ENCODE data around the gene POFUT2.

Gene POFUT2

DNA sequence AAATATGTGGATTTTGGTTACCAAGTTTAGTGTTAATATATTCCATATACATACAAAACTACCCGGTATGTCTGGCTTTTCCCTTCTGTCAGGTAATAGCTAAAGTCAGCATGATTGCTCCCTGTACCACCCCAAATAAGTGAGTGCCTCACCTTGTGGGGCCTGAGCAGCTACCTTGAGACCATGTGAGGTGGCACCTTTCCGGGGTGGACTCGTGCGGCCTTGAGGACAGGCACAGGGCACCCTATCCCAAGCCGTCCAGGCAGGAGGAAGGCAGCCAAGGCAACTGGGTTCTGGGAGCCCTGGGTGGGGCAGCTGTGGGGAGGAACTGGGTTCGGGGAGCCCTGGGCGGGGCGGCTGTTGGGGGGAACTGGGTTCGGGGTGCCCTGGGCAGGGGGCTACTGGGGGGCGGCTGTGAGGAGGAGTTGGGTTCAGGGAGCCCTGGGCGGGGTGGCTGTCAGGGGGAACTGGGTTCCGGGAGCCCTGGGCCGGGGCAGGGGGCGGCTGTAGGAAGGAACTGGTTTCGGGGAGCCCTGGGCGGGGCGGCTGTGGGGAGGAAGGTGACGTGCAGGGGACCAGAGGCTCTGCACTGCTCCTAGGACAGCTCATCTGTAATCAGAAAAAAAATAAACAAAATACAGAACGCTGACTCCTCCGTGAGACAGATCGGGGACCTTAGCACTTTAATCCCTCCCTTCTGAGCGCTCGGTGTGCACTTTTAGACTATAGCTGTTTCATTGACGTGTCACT lies 63.3 kb downstream of the POFUT2 start:
- H3K9ac ChIP-seq (ENCODE audit: insufficient read length, low read depth), result no peak overlapping the region
- H3K4me3 ChIP-seq (ENCODE audit: insufficient read length, low read depth), result no peak overlapping the region
- no peaks in the 10 kb centered on the region for H3K9me3 ChIP-seq (ENCODE audit: insufficient read depth, low read length)
- peaks cover 9% of the 10 kb centered on the region for H3K4me1 ChIP-seq (ENCODE audit: insufficient read depth, insufficient read length)
- no peaks in the 10 kb centered on the region for H3K27me3 ChIP-seq (ENCODE audit: insufficient read depth, insufficient read length)
- TF ChIP-seq ZNF274 (IDR thresholded peaks at IDR 0.05; ENCODE audit: low read depth, low read length), result no peak
- no peak for TF ChIP-seq YY1 (IDR thresholded peaks at IDR 0.05; ENCODE audit: insufficient read depth, insufficient read length)
- TF ChIP-seq SUZ12 (IDR thresholded peaks at IDR 0.05; ENCODE audit: extremely low read depth, insufficient read depth, insufficient read length), result no peak
- no peak for DNase-seq (ENCODE audit: low read depth, low spot score)
- peaks cover 33% of the 10 kb centered on the region for H3K36me3 ChIP-seq (ENCODE audit: insufficient read depth, insufficient read length, low read length)

DNA sequence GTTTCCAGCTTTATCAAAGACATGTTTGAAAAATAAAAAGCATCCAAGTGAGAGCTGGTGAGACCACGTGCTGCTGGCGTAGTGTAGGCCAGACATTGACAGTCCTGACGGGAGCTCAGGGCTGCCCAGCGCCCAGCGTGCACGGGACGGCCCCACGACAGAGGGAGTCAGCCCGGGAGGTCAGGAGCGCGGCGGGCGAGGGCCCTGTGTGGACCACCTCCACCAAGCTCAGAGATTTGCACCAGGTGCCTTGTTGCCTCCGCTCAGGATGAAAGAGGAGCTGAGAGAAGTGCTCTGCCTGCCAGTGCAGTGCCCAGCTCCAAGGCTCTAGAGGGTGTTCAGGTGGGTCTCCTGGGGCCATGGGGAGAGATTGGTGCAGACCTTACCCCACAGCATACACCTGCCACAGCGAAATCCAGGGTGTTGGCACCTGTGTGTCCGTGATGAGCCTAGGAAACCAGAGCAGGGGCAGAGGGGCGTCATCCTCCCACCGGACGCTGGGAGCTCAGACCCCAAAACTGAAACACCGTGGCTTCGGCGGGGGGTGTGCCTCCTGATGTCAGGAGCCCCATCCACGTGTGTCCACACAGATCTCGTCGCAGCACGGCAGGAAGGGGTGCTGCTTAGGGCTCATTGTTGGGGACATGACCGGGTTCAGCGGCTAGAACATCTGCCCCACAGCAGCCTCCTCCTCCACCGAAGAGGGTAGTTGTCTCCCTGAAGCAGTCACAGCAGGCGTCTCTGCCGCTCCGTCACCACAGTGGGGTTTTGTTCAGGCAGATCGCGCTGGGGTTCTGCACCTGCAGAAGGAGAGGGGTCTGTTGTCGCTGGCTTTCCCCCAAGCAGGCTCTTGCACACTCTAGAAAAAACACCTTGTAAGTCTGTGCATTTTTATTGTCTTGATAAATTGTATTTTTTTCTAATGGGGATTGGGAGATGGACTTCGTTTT lies 64.2 kb downstream of the POFUT2 start:
- Histone ChIP-seq H3K9me3 (ENCODE audit: insufficient read depth, low read length) (no peaks in the 10 kb centered on the region), H3K27me3 (ENCODE audit: insufficient read depth, insufficient read length) (no peaks in the 10 kb centered on the region), H3K4me3 (ENCODE audit: insufficient read length, low read depth) (no peak overlapping the region), H3K36me3 (ENCODE audit: insufficient read depth, insufficient read length, low read length) (peaks cover 33% of the 10 kb centered on the region), H3K9ac (ENCODE audit: insufficient read length, low read depth) (no peak overlapping the region), H3K4me1 (ENCODE audit: insufficient read depth, insufficient read length) (peaks cover 7% of the 10 kb centered on the region)
- DNase-seq (ENCODE audit: low read depth, low spot score), result no peak
- TF ChIP-seq ZNF274 (IDR thresholded peaks at IDR 0.05; ENCODE audit: low read depth, low read length), result no peak

DNA sequence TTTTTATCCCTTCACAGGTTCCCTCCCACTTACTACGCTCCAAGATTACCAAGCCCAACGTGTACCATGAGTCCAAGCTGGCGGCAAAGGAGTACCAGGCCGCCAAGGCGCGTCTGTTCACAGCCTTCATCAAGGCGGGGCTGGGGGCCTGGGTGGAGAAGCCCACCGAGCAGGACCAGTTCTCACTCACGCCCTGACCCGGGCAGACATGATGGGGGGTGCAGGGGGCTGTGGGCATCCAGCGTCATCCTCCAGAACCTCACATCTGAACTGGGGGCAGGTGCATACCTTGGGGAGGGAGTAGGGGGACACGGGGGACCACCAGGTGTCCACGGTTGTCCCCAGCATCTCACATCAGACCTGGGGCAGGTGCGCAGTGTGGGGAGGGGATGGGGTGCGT lies 65.7 kb downstream of the POFUT2 start:
- no peak overlapping the region for H3K9ac ChIP-seq (ENCODE audit: insufficient read length, low read depth)
- H3K4me1 ChIP-seq (ENCODE audit: insufficient read depth, insufficient read length), result peaks cover 4% of the 10 kb centered on the region
- H3K9me3 ChIP-seq (ENCODE audit: insufficient read depth, low read length), result peaks cover 11% of the 10 kb centered on the region
- H3K27me3 ChIP-seq (ENCODE audit: insufficient read depth, insufficient read length), result no peaks in the 10 kb centered on the region
- H3K36me3 ChIP-seq (ENCODE audit: insufficient read depth, insufficient read length, low read length), result peaks cover 33% of the 10 kb centered on the region
- DNase-seq (ENCODE audit: low read depth, low spot score), result no peak
- TF ChIP-seq YY1 (IDR thresholded peaks at IDR 0.05; ENCODE audit: insufficient read depth, insufficient read length) (no peak), ZNF274 (IDR thresholded peaks at IDR 0.05; ENCODE audit: low read depth, low read length) (no peak)
- H3K4me3 ChIP-seq (ENCODE audit: insufficient read length, low read depth), result no peak overlapping the region

DNA sequence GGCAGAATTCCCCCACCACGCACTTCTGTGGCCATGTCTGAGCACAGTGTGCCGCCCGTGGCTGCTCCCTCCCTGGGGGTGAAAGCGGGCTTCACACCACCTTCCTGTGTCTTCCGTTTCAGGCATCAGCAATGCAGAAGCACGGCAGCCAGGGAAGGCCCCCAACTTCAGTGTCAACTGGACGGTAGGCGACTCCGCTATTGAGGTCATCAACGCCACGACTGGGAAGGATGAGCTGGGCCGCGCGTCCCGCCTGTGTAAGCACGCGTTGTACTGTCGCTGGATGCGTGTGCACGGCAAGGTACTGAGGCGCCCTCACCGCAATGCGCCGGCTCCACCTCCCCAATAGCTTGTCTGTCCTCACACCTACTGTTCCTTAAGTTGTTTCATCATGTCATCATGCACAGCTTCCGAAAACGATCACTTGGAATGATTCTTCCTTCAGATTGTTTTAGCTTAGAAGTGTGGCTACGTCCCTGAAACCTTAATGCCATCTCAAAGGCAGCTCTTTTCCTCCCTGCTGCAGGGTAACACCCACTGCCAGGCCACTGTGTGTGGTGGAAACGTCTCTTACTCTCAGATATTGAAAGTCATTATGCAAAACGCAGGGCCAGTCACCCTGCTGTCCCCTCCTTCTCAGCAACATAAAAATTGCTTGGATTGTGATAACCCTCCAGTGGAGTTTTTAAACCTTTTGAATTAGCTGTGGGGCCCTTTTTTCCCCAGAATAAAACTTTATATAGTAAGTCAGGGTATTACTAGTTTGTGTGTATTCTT lies 66.8 kb downstream of the POFUT2 start:
- Histone ChIP-seq H3K4me3 (ENCODE audit: insufficient read length, low read depth) (no peak overlapping the region), H3K9me3 (ENCODE audit: insufficient read depth, low read length) (peaks cover 22% of the 10 kb centered on the region), H3K27me3 (ENCODE audit: insufficient read depth, insufficient read length) (no peaks in the 10 kb centered on the region), H3K9ac (ENCODE audit: insufficient read length, low read depth) (no peak overlapping the region), H3K4me1 (ENCODE audit: insufficient read depth, insufficient read length) (no peaks in the 10 kb centered on the region), H3K36me3 (ENCODE audit: insufficient read depth, insufficient read length, low read length) (peaks cover 33% of the 10 kb centered on the region)
- no peak for DNase-seq (ENCODE audit: low read depth, low spot score)
- TF ChIP-seq SUZ12 (IDR thresholded peaks at IDR 0.05; ENCODE audit: extremely low read depth, insufficient read depth, insufficient read length) (no peak), ZNF274 (IDR thresholded peaks at IDR 0.05; ENCODE audit: low read depth, low read length) (no peak), YY1 (IDR thresholded peaks at IDR 0.05; ENCODE audit: insufficient read depth, insufficient read length) (no peak)

DNA sequence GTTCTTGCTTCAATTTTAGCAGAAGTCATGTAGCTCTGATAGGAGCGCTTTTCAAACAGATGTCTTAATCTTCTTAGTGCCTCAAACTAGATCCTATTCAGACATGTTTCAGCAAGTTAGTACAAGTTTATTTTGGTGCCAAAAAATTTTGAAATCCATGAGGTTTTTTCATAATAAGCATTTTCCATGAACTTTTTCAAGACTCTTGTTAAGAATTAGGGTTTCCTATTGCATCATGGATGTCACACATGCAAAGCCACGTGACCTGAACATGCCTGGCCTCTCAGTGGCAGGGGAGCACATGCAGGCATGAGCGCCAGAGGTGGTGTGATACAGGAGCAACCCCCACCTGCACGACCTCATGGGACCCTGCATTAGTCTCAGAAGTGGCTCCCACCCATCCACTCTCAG lies 67.6 kb downstream of the POFUT2 start:
- DNase-seq (ENCODE audit: low read depth, low spot score), result no peak
- peaks cover 23% of the 10 kb centered on the region for H3K9me3 ChIP-seq (ENCODE audit: insufficient read depth, low read length)
- H3K9ac ChIP-seq (ENCODE audit: insufficient read length, low read depth), result no peak overlapping the region
- peaks cover 33% of the 10 kb centered on the region for H3K36me3 ChIP-seq (ENCODE audit: insufficient read depth, insufficient read length, low read length)
- H3K4me1 ChIP-seq (ENCODE audit: insufficient read depth, insufficient read length), result no peaks in the 10 kb centered on the region
- no peaks in the 10 kb centered on the region for H3K27me3 ChIP-seq (ENCODE audit: insufficient read depth, insufficient read length)
- no peak for TF ChIP-seq SUZ12 (IDR thresholded peaks at IDR 0.05; ENCODE audit: extremely low read depth, insufficient read depth, insufficient read length)
- TF ChIP-seq ZNF274 (IDR thresholded peaks at IDR 0.05; ENCODE audit: low read depth, low read length), result no peak
- TF ChIP-seq YY1 (IDR thresholded peaks at IDR 0.05; ENCODE audit: insufficient read depth, insufficient read length), result no peak
- no peak overlapping the region for H3K4me3 ChIP-seq (ENCODE audit: insufficient read length, low read depth)

DNA sequence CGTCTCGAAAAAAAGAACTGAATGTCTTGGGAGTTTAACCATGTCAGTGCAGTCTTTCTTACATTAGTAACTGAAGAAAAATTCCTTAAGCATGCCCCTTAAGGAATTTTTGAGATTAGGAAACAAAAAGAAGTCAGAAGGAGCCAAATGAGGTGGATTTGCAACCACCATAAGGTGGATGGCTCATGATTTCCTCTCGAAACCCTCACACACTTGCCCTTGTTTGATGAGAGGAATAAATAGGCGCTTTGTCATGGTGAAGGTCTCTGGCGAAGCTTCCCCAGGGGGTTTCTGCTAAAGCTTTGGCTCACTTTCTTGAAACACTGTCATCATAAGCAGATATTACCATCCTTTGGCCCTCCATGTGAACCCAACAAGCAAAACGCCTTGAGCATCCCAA lies 68.2 kb downstream of the POFUT2 start:
- Histone ChIP-seq H3K9me3 (ENCODE audit: insufficient read depth, low read length) (peaks cover 27% of the 10 kb centered on the region), H3K4me1 (ENCODE audit: insufficient read depth, insufficient read length) (no peaks in the 10 kb centered on the region), H3K27me3 (ENCODE audit: insufficient read depth, insufficient read length) (no peaks in the 10 kb centered on the region), H3K9ac (ENCODE audit: insufficient read length, low read depth) (no peak overlapping the region), H3K36me3 (ENCODE audit: insufficient read depth, insufficient read length, low read length) (peaks cover 33% of the 10 kb centered on the region), H3K4me3 (ENCODE audit: insufficient read length, low read depth) (no peak overlapping the region)
- DNase-seq (ENCODE audit: low read depth, low spot score), result no peak
- TF ChIP-seq SUZ12 (IDR thresholded peaks at IDR 0.05; ENCODE audit: extremely low read depth, insufficient read depth, insufficient read length) (no peak), YY1 (IDR thresholded peaks at IDR 0.05; ENCODE audit: insufficient read depth, insufficient read length) (no peak), ZNF274 (IDR thresholded peaks at IDR 0.05; ENCODE audit: low read depth, low read length) (no peak)

DNA sequence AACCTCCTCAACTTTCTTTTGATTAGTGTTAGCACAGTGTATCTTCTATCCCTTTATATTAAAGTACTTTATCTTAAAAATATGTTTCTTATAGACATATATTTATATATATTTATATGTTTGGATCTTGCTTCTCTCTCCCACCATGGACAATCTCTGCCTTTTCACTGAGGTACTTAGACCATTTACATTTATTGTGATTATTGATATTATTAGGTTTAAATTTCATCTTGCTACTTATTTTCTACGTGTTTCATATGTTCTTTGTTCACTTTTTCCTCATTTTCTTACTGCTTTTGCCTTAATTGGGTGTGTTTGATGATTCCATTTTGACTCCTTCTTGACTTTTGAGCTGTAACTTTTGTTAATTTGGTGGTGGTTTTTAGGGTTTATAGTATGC lies 70.7 kb downstream of the POFUT2 start:
- Histone ChIP-seq H3K9me3 (ENCODE audit: insufficient read depth, low read length) (peaks cover 29% of the 10 kb centered on the region), H3K9ac (ENCODE audit: insufficient read length, low read depth) (no peak overlapping the region), H3K36me3 (ENCODE audit: insufficient read depth, insufficient read length, low read length) (peaks cover 21% of the 10 kb centered on the region), H3K27me3 (ENCODE audit: insufficient read depth, insufficient read length) (no peaks in the 10 kb centered on the region), H3K4me3 (ENCODE audit: insufficient read length, low read depth) (no peak overlapping the region), H3K4me1 (ENCODE audit: insufficient read depth, insufficient read length) (no peaks in the 10 kb centered on the region)
- no peak for DNase-seq (ENCODE audit: low read depth, low spot score)
- TF ChIP-seq YY1 (IDR thresholded peaks at IDR 0.05; ENCODE audit: insufficient read depth, insufficient read length) (no peak), SUZ12 (IDR thresholded peaks at IDR 0.05; ENCODE audit: extremely low read depth, insufficient read depth, insufficient read length) (no peak), ZNF274 (IDR thresholded peaks at IDR 0.05; ENCODE audit: low read depth, low read length) (no peak)
